Measurements from ENCODE around the gene ST7L. TPM values are rescaled to one million over a fixed set of nuclear protein-coding genes. Genes with fewer than 3 reads are reported as not detected.

The ST7L gene
- total RNA-seq, 2 donors from 2014 or later: 10.5 to 14.5 TPM

DNA sequence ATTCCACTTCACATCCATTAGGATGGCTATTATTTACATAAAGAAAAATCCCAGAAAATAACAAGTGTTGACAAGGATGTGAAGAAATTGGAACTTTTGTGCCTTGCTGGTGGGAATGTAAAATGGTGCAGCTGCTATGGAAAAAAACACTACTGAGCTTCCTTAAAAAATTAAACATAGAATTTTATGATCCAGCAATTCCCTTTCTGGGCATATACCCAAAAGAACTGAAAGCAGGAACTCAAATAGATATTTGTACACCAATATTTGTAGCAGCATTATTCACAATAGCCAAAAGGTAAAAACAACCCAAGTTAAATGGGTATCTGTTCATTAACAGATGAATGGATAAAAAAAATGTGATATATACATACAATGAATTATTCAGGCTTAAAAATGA is 64.5 kb downstream of the ST7L start:
- no peak for DNase-seq (ENCODE audit: low spot score)
- TF ChIP-seq CTCF (IDR thresholded peaks at IDR 0.05): no peak
- no peaks in the 10 kb centered on the region for H3K27me3 ChIP-seq
- H3K4me1 ChIP-seq: no peaks in the 10 kb centered on the region
- no peaks in the 10 kb centered on the region for H3K36me3 ChIP-seq
- no peak overlapping the region for H3K4me3 ChIP-seq
- no peak overlapping the region for H3K27ac ChIP-seq
- H3K9me3 ChIP-seq: no peaks in the 10 kb centered on the region

GRCh38 chr1:112549590-112549989 is 69.4 kb downstream of the ST7L start:
- H3K4me3 ChIP-seq: no peak overlapping the region
- no peaks in the 10 kb centered on the region for H3K27me3 ChIP-seq
- H3K9me3 ChIP-seq: no peaks in the 10 kb centered on the region
- H3K36me3 ChIP-seq: peaks cover 5% of the 10 kb centered on the region
- no peaks in the 10 kb centered on the region for H3K4me1 ChIP-seq
- no peak overlapping the region for H3K27ac ChIP-seq
- no peak for DNase-seq (ENCODE audit: low spot score)
- no peak for TF ChIP-seq CTCF (IDR thresholded peaks at IDR 0.05)

GRCh38 chr1:112548547-112548946 is 70.4 kb downstream of the ST7L start:
- H3K4me1 ChIP-seq: no peaks in the 10 kb centered on the region
- H3K36me3 ChIP-seq: peaks cover 5% of the 10 kb centered on the region
- no peak for TF ChIP-seq CTCF (IDR thresholded peaks at IDR 0.05)
- DNase-seq (ENCODE audit: low spot score): no peak
- no peak overlapping the region for H3K4me3 ChIP-seq
- no peak overlapping the region for H3K27ac ChIP-seq
- H3K27me3 ChIP-seq: no peaks in the 10 kb centered on the region
- no peaks in the 10 kb centered on the region for H3K9me3 ChIP-seq

GRCh38 chr1:112546076-112546475 is 72.9 kb downstream of the ST7L start:
- DNase-seq (ENCODE audit: low spot score): no peak
- Histone ChIP-seq H3K27ac (no peak overlapping the region), H3K4me1 (no peaks in the 10 kb centered on the region), H3K9me3 (no peaks in the 10 kb centered on the region), H3K27me3 (no peaks in the 10 kb centered on the region), H3K36me3 (peaks cover 15% of the 10 kb centered on the region), H3K4me3 (no peak overlapping the region)
- no peak for TF ChIP-seq CTCF (IDR thresholded peaks at IDR 0.05)

- Histone ChIP-seq H3K27me3 (no peaks in the 10 kb centered on the region), H3K36me3 (peaks cover 18% of the 10 kb centered on the region), H3K4me3 (no peak overlapping the region), H3K27ac (peak overlapping the region; percentile 26 to 55), H3K4me1 (peaks cover 0 to 9% of the 10 kb centered on the region in 2 donors), H3K9me3 (no peaks in the 10 kb centered on the region)
- no peak for DNase-seq (ENCODE audit: low spot score)
- no peak for TF ChIP-seq CTCF (IDR thresholded peaks at IDR 0.05)
Measured at GRCh38 chr1:112544751-112545150, 74.2 kb downstream of the ST7L start.

- H3K4me3 ChIP-seq: no peak overlapping the region
- no peak for TF ChIP-seq CTCF (IDR thresholded peaks at IDR 0.05)
- H3K36me3 ChIP-seq: peaks cover 20% of the 10 kb centered on the region
- peak overlapping the region; percentile 26 to 55 for H3K27ac ChIP-seq
- peaks cover 0 to 10% of the 10 kb centered on the region in 2 donors for H3K4me1 ChIP-seq
- H3K27me3 ChIP-seq: no peaks in the 10 kb centered on the region
- H3K9me3 ChIP-seq: no peaks in the 10 kb centered on the region
- no peak for DNase-seq (ENCODE audit: low spot score)
Measured at GRCh38 chr1:112544011-112544688, 74.8 kb downstream of the ST7L start.
